Sigmoid colon (tissue), 7 donors: Measurements from ENCODE around the gene TP53BP1. TPM values are rescaled to one million over a fixed set of nuclear protein-coding genes. Genes with fewer than 3 reads are reported as not detected.
A peak's percentile ranks its signal among the peaks of the same experiment; 100 is the strongest.

Experiments used
- DNase-seq: peaks from one replicate; pipeline ENCODE4 v3.0.0-alpha.2; 2019
- H3K27ac ChIP-seq, 4 donors: fragments of 200-600 bp; sonication (generic); one replicate each; pipeline ENCODE4 v1.5.1; 2016 to 2019; ENCODE audit warnings: mild to moderate bottlenecking in 1 of 4
- H3K27me3 ChIP-seq, 3 donors: fragments of 200-600 bp; sonication (generic); one replicate each; pipeline ENCODE4 v1.5.1; 2019; ENCODE audit warnings: mild to moderate bottlenecking in 1 of 3
- H3K36me3 ChIP-seq, 4 donors: fragments of 200-600 bp; sonication (generic); one replicate each; pipeline ENCODE4 v1.5.1; 2016 to 2019
- H3K4me1 ChIP-seq, 4 donors: fragments of 200-600 bp; sonication (generic); one replicate each; pipeline ENCODE4 v1.5.1; 2017 to 2019
- H3K4me3 ChIP-seq, 4 donors: fragments of 200-600 bp; sonication (generic); one replicate each; pipeline ENCODE4 v1.5.1; 2017 to 2019; ENCODE audit warnings: mild to moderate bottlenecking in 2 of 4, moderate library complexity in 1 of 4
- H3K9me3 ChIP-seq, 4 donors: fragments of 200-600 bp in 3 of 4; sonication (generic) in 3 of 4; one replicate each; pipeline versions ENCODE4 v1.5.1 to v1.6.1; 2013 to 2019
- CTCF ChIP-seq, 4 experiments: fragments of 450-650 bp in 3 of 4; fragments of 200-600 bp in 1 of 4; IDR thresholded peaks; one replicate each; pipeline ENCODE4 v1.5.1; 2016 to 2019; ENCODE audit warnings: antibody characterized with exemption in 4 of 4, mild to moderate bottlenecking in 3 of 4, moderate library complexity in 2 of 4
- EP300 ChIP-seq, 4 donors: sonication (generic); formaldehyde crosslinking; IDR thresholded peaks; one replicate each; pipeline ENCODE4 v1.6.1; 2017; ENCODE audit warnings: antibody characterized with exemption in 4 of 4
- POLR2A ChIP-seq, 2 donors: fragments of 450-650 bp; IDR thresholded peaks; one replicate each; pipeline ENCODE4 v1.6.1; 2016; ENCODE audit warnings: antibody characterized with exemption in 2 of 2, mild to moderate bottlenecking in 2 of 2, moderate library complexity in 2 of 2
- POLR2AphosphoS5 ChIP-seq, 4 donors: sonication (generic); formaldehyde crosslinking; IDR thresholded peaks; one replicate each; pipeline ENCODE4 v1.6.1; 2017; ENCODE audit warnings: antibody characterized with exemption in 4 of 4
- WGBS, 2 donors: extraction: QIAGEN DNeasy Blood & Tissue Kit; methylation state at CpG; one replicate each; pipeline ENCODE4 v1.1.7; 2013; 5-methylcytosine and 5-hydroxymethylcytosine counted together
- intact Hi-C: fragments of 100-400 bp; cut with DNase I; formaldehyde crosslinking; loops from one replicate; pipeline ENCODE4 v1.15.1; 2023
- polyA plus RNA-seq, 3 donors: library from polyadenylated mRNA; stranded (reverse); fragments of 200-250 nt; gene quantifications; one replicate each; pipeline ENCODE4 v1.2.3, GENCODE V29; 2013
- total RNA-seq, 4 donors: library from RNA; depleted of rRNA; stranded (reverse); fragments of >200 nt; gene quantifications; one replicate each; pipeline ENCODE4 v1.1.0, GENCODE V29; 2016
- donor health status: healthy with polysubstance abuse.
- donor health status: Bipolar disorder and iron deficiency.
- donor health status: healthy.

The TP53BP1 gene
- total and polyA plus RNA-seq, 7 donors: 1.8 to 63.4 (median 38.3) TPM

- Histone ChIP-seq H3K27me3 (no peaks in the 10 kb centered on the region), H3K9me3 (no peaks in the 10 kb centered on the region), H3K36me3 (peaks cover 2 to 12% (median 8%) of the 10 kb centered on the region in 4 donors), H3K4me3 (peak within 1 kb of the TSS; percentile 77 to 93 (median 82)), H3K27ac (peak within 1 kb of the TSS; percentile 78 to 82 (median 80)), H3K4me1 (peaks cover 0 to 34% (median 27%) of the 10 kb centered on the region in 4 donors)
- peak in 3 of 4 donors; percentile 12 to 63 (median 52) for TF ChIP-seq POLR2AphosphoS5 (IDR thresholded peaks at IDR 0.05)
- TF ChIP-seq CTCF (IDR thresholded peaks at IDR 0.05): peak in 1 of 4 experiments; percentile 12
- TF ChIP-seq POLR2A (IDR thresholded peaks at IDR 0.05): no peak
- TF ChIP-seq EP300 (IDR thresholded peaks at IDR 0.05): no peak
- peak; percentile 89 for DNase-seq
- WGBS, 2 donors: 1 to 2% methylated on average over 66 of the region's 66 CpGs
- intact Hi-C loops: no loop called here
Observed at GRCh38 chr15:43370975-43371974, 121.7 kb downstream of the TP53BP1 start, which contains the start of the genes TUBGCP4 and ZSCAN29. Gene TUBGCP4 (plus strand): TSS chr15:43371101. CDS start chr15:43371355, 254 bp downstream. Gene ZSCAN29 (minus strand): TSS chr15:43371043. CDS start chr15:43369913, 1,130 bp downstream.

- no peaks in the 10 kb centered on the region for H3K9me3 ChIP-seq
- no peak for DNase-seq
- intact Hi-C loops: no loop called here
Observed at GRCh38 chr15:43370310-43370974, 122.5 kb downstream of the TP53BP1 start.

GRCh38 chr15:43361313-43361903, 131.5 kb downstream of the TP53BP1 start:
- no peak for DNase-seq
- H3K9me3 ChIP-seq: peaks cover 15 to 32% (median 22%) of the 10 kb centered on the region in 4 donors
- H3K36me3 ChIP-seq: peaks cover 48 to 88% (median 62%) of the 10 kb centered on the region in 4 donors

More at GRCh38 chr15:43370310-43370974, 122.5 kb downstream of the TP53BP1 start:
- no peaks in the 10 kb centered on the region for H3K27me3 ChIP-seq
- H3K4me3 ChIP-seq: peak overlapping the region; percentile 77 to 93 (median 82)
- TF ChIP-seq EP300 (IDR thresholded peaks at IDR 0.05): no peak
- TF ChIP-seq POLR2AphosphoS5 (IDR thresholded peaks at IDR 0.05): no peak
- H3K4me1 ChIP-seq: peaks cover 0 to 34% (median 27%) of the 10 kb centered on the region in 4 donors
- WGBS, 2 donors: 1 to 2% methylated on average over 45 of the region's 45 CpGs
- peak overlapping the region; percentile 78 to 82 (median 80) for H3K27ac ChIP-seq
- H3K36me3 ChIP-seq: peaks cover 7 to 21% (median 12%) of the 10 kb centered on the region in 4 donors

GRCh38 chr15:43360821-43361220, 132.1 kb downstream of the TP53BP1 start:
- TF ChIP-seq POLR2AphosphoS5 (IDR thresholded peaks at IDR 0.05) (no peak), POLR2A (IDR thresholded peaks at IDR 0.05) (no peak), EP300 (IDR thresholded peaks at IDR 0.05) (no peak), CTCF (IDR thresholded peaks at IDR 0.05) (no peak)
- Histone ChIP-seq H3K27me3 (no peaks in the 10 kb centered on the region), H3K9me3 (peaks cover 15 to 32% (median 22%) of the 10 kb centered on the region in 4 donors), H3K4me1 (no peaks in the 10 kb centered on the region), H3K4me3 (no peak overlapping the region), H3K36me3 (peaks cover 43 to 82% (median 56%) of the 10 kb centered on the region in 4 donors), H3K27ac (no peak overlapping the region)
- no peak for DNase-seq
- intact Hi-C loops: no loop called here
- WGBS, 2 donors: 84 to 87% methylated on average over 4 of the region's 4 CpGs

More at GRCh38 chr15:43361313-43361903, 131.5 kb downstream of the TP53BP1 start:
- intact Hi-C loops: no loop called here
- TF ChIP-seq EP300 (IDR thresholded peaks at IDR 0.05) (no peak), CTCF (IDR thresholded peaks at IDR 0.05) (no peak), POLR2AphosphoS5 (IDR thresholded peaks at IDR 0.05) (no peak), POLR2A (IDR thresholded peaks at IDR 0.05) (no peak)
- Histone ChIP-seq H3K4me1 (no peaks in the 10 kb centered on the region), H3K27ac (no peak overlapping the region), H3K4me3 (no peak overlapping the region), H3K27me3 (no peaks in the 10 kb centered on the region)
- 97 to 98% methylated on average over 7 of the region's 7 CpGs for WGBS, 2 donors

Other genes starting within 250 kb of the TP53BP1 start
- gene TGM5, start 226.2 kb downstream of the TP53BP1 start, total RNA-seq: under 1 TPM in 1 of 4 donors, not detected in 3; 0.28 TPM
- gene TGM5, start 226.2 kb downstream of the TP53BP1 start, polyA plus RNA-seq: not detected
- gene TGM7, start 190.9 kb downstream of the TP53BP1 start, total RNA-seq: not detected
- gene TGM7, start 190.9 kb downstream of the TP53BP1 start, polyA plus RNA-seq: not detected
- 1 to 10 TPM; 2.8 to 5.4 (median 4.0) TPM for gene LCMT2, start 162.6 kb downstream of the TP53BP1 start, total RNA-seq
- 1 to 10 TPM; 2.3 to 5.1 (median 2.4) TPM for gene LCMT2, start 162.6 kb downstream of the TP53BP1 start, polyA plus RNA-seq
- gene ZSCAN29, start 122.1 kb downstream of the TP53BP1 start, total RNA-seq: 10 to 100 TPM; 14.6 to 19.7 (median 19.7) TPM
- 10 to 100 TPM in 1 of 3 donors, 1 to 10 TPM in 2; 6.0 to 11.1 (median 6.9) TPM for gene ZSCAN29, start 122.1 kb downstream of the TP53BP1 start, polyA plus RNA-seq
- gene TUBGCP4, start 122.1 kb downstream of the TP53BP1 start, total RNA-seq: 10 to 100 TPM; 10.2 to 14.6 (median 12.1) TPM
- 10 to 100 TPM in 1 of 3 donors, 1 to 10 TPM in 2; 1.8 to 11.2 (median 2.5) TPM for gene TUBGCP4, start 122.1 kb downstream of the TP53BP1 start, polyA plus RNA-seq
- 10 to 100 TPM; 25.2 to 61.2 (median 32.3) TPM for gene MAP1A, start 24.5 kb upstream of the TP53BP1 start, total RNA-seq
- 1 to 10 TPM in 2 of 3 donors, under 1 TPM in 1; 0.23 to 4.8 (median 1.2) TPM for gene MAP1A, start 24.5 kb upstream of the TP53BP1 start, polyA plus RNA-seq
- 10 to 100 TPM in 3 of 4 donors, 1 to 10 TPM in 1; 8.3 to 44.6 (median 18.3) TPM for gene PPIP5K1, start 97.1 kb upstream of the TP53BP1 start, total RNA-seq
- gene PPIP5K1, start 97.1 kb upstream of the TP53BP1 start, polyA plus RNA-seq: 10 to 100 TPM in 2 of 3 donors, 1 to 10 TPM in 1; 4.8 to 23.9 (median 13.2) TPM
- gene CKMT1B, start 100.9 kb upstream of the TP53BP1 start, total RNA-seq: 1 to 10 TPM in 1 of 4 donors, under 1 TPM in 1, not detected in 2; 0.83 to 1.1 TPM
- 100 to 1,000 TPM in 2 of 3 donors, 10 to 100 TPM in 1; 66.1 to 153 (median 128) TPM for gene CKMT1B, start 100.9 kb upstream of the TP53BP1 start, polyA plus RNA-seq
- under 1 TPM in 3 of 4 donors, not detected in 1; under 0.01 to 0.71 (median 0.68) TPM for gene STRC, start 125.6 kb upstream of the TP53BP1 start, total RNA-seq
- gene STRC, start 125.6 kb upstream of the TP53BP1 start, polyA plus RNA-seq: under 1 TPM in 1 of 3 donors, not detected in 2; 0.51 TPM
- gene CATSPER2, start 155.7 kb upstream of the TP53BP1 start, total RNA-seq: 1 to 10 TPM; 1.8 to 6.9 (median 5.2) TPM
- gene CATSPER2, start 155.7 kb upstream of the TP53BP1 start, polyA plus RNA-seq: 1 to 10 TPM in 1 of 3 donors, under 1 TPM in 1, not detected in 1; under 0.01 to 3.4 TPM
- gene CKMT1A, start 200.7 kb upstream of the TP53BP1 start, total RNA-seq: 1 to 10 TPM in 1 of 4 donors, under 1 TPM in 1, not detected in 2; 0.36 to 1.8 TPM
- 100 to 1,000 TPM in 2 of 3 donors, 10 to 100 TPM in 1; 64.3 to 114 (median 105) TPM for gene CKMT1A, start 200.7 kb upstream of the TP53BP1 start, polyA plus RNA-seq